IMR-90 (cell line): ENCODE results near the gene ID3. TPM values are rescaled to one million over a fixed set of nuclear protein-coding genes. Genes with fewer than 3 reads are reported as not detected.

Source experiments
- ATAC-seq: fragments of 200-7000 bp; cut with Tn5 transposase; 2 replicates; pipeline ENCODE4 v1.9.1; 2020; ENCODE audit warnings: low read depth, mild to moderate bottlenecking, moderate library complexity
- Bru-seq: library from RNA; stranded (reverse); fragments of 400-500 nt; gene quantifications from one replicate; lab custom pipeline; 2021; lab: Mats Ljungman, UMichigan
- BruChase-seq, 2 experiments: library from RNA; stranded (reverse); fragments of 400-500 nt; gene quantifications; one replicate each; lab custom pipeline; 2021; lab: Mats Ljungman, UMichigan
- BruUV-seq: library from RNA; stranded (reverse); fragments of 400-500 nt; replicated peaks from 2 replicates; lab custom pipeline; 2021; lab: Mats Ljungman, UMichigan
- CTCF ChIA-PET: fragments of 300-600 bp; formaldehyde crosslinking; extraction: SDS; loops from one replicate; lab custom pipeline; 2021; ENCODE audit warnings: antibody characterized with exemption; lab: Yijun Ruan, JAX
- POLR2A ChIA-PET: fragments of 300-600 bp; sonication (Branson Sonifier 250); formaldehyde crosslinking; loops from one replicate; lab custom pipeline; 2022; ENCODE audit warnings: antibody characterized with exemption; ENCODE audit not compliant: unreplicated experiment; lab: Charles Lee
- DNase-seq: peaks from one replicate; pipeline ENCODE4 v3.0.0; 2013
- H2AFZ ChIP-seq: replicated peaks from 2 replicates; pipeline ENCODE3; 2013; ENCODE audit warnings: low read length, mild to moderate bottlenecking; ENCODE audit not compliant: poor library complexity
- H2AK5ac ChIP-seq: 2 replicates; pipeline ENCODE4 v1.6.1; 2013; ENCODE audit warnings: low read depth, low read length, inconsistent platforms
- H2AK9ac ChIP-seq: replicated peaks from 2 replicates; pipeline ENCODE3; 2013; ENCODE audit warnings: mild to moderate bottlenecking, low read depth, low read length, moderate library complexity; ENCODE audit not compliant: poor library complexity
- H2BK120ac ChIP-seq: 2 replicates; pipeline ENCODE4 v1.6.1; 2013; ENCODE audit warnings: low read depth, low read length, inconsistent platforms
- H2BK15ac ChIP-seq: 3 replicates; pipeline ENCODE4 v1.6.1; 2013; ENCODE audit warnings: low read depth, low read length, inconsistent platforms
- H2BK20ac ChIP-seq: 2 replicates; pipeline ENCODE4 v1.6.1; 2013; ENCODE audit warnings: low read depth, mild to moderate bottlenecking, inconsistent platforms, low read length, moderate library complexity
- H2BK5ac ChIP-seq: 2 replicates; pipeline ENCODE4 v1.6.1; 2013; ENCODE audit warnings: mild to moderate bottlenecking, low read depth, low read length, inconsistent platforms; ENCODE audit not compliant: poor library complexity, severe bottlenecking
- H3K14ac ChIP-seq: replicated peaks from 2 replicates; pipeline ENCODE4 v1.6.1; 2013; ENCODE audit warnings: low read depth, low read length, inconsistent platforms
- H3K18ac ChIP-seq: 2 replicates; pipeline ENCODE4 v1.6.1; 2013; ENCODE audit warnings: low read depth, low read length, control low read depth
- H3K23ac ChIP-seq: 2 replicates; pipeline ENCODE4 v1.6.1; 2013; ENCODE audit warnings: low read depth, low read length, inconsistent platforms
- H3K27ac ChIP-seq: 2 replicates; pipeline ENCODE4 v1.5.1; 2013; ENCODE audit warnings: mild to moderate bottlenecking, control low read depth, low read length; ENCODE audit not compliant: insufficient read depth
- H3K27me3 ChIP-seq: 2 replicates; pipeline ENCODE4 v1.6.1; 2013; ENCODE audit warnings: low read length; ENCODE audit not compliant: control insufficient read depth, insufficient read depth
- H3K36me3 ChIP-seq: 2 replicates; pipeline ENCODE4 v1.6.1; 2013; ENCODE audit warnings: low read length, mixed read lengths; ENCODE audit not compliant: control insufficient read depth, insufficient read depth
- H3K4ac ChIP-seq: 2 replicates; pipeline ENCODE4 v1.6.1; 2013; ENCODE audit warnings: low read depth, low read length, inconsistent platforms
- H3K4me1 ChIP-seq: 2 replicates; pipeline ENCODE4 v1.6.1; 2013; ENCODE audit warnings: low read length, mixed read lengths; ENCODE audit not compliant: control insufficient read depth, insufficient read depth
- H3K4me2 ChIP-seq: 2 replicates; pipeline ENCODE4 v1.6.1; 2013; ENCODE audit warnings: low read depth, mild to moderate bottlenecking, control low read depth, low read length, moderate library complexity
- H3K4me3 ChIP-seq: 2 replicates; pipeline ENCODE4 v1.5.1; 2013; ENCODE audit warnings: low read depth, mild to moderate bottlenecking, control low read depth, low read length, moderate library complexity; ENCODE audit not compliant: insufficient read depth
- H3K56ac ChIP-seq: 2 replicates; pipeline ENCODE4 v1.6.1; 2013; ENCODE audit warnings: low read length, inconsistent platforms; ENCODE audit not compliant: insufficient read depth; ENCODE audit errors: extremely low read depth
- H3K79me1 ChIP-seq, 2 experiments: 2 replicates each; pipeline ENCODE4 v1.6.1; 2013; ENCODE audit warnings: low read length in 2 of 2, inconsistent platforms in 1 of 2, low read depth in 1 of 2
- H3K9ac ChIP-seq: 2 replicates; pipeline ENCODE4 v1.6.1; 2013; ENCODE audit warnings: low read depth, low read length, control low read depth
- H3K9me1 ChIP-seq: 2 replicates; pipeline ENCODE4 v1.6.1; 2013; ENCODE audit warnings: low read length, inconsistent platforms; ENCODE audit not compliant: insufficient read depth
- H3K9me3 ChIP-seq: 2 replicates; pipeline ENCODE4 v1.6.1; 2013; ENCODE audit warnings: low read length; ENCODE audit not compliant: control insufficient read depth, insufficient read depth
- H4K20me1 ChIP-seq: 2 replicates; pipeline ENCODE4 v1.6.1; 2013; ENCODE audit warnings: low read length, inconsistent platforms; ENCODE audit not compliant: insufficient read depth
- H4K5ac ChIP-seq: 2 replicates; pipeline ENCODE4 v1.6.1; 2013; ENCODE audit warnings: mild to moderate bottlenecking, low read depth, low read length, control low read depth
- H4K8ac ChIP-seq, 2 experiments: 2 replicates each; pipeline ENCODE4 v1.6.1; 2013; ENCODE audit warnings: low read depth in 2 of 2, low read length in 2 of 2, control low read depth in 1 of 2, inconsistent platforms in 1 of 2
- H4K91ac ChIP-seq: 2 replicates; pipeline ENCODE4 v1.6.1; 2013; ENCODE audit warnings: low read depth, low read length, inconsistent platforms; ENCODE audit not compliant: insufficient read depth
- CEBPB ChIP-seq: IDR thresholded peaks from 2 replicates; pipeline ENCODE4 v1.6.1; 2012; ENCODE audit warnings: low read depth, low read length, improper control_type of control experiment
- CHD1 ChIP-seq: IDR thresholded peaks from 2 replicates; pipeline ENCODE4 v1.6.1; 2012; ENCODE audit warnings: low read depth, low read length, improper control_type of control experiment
- FOS ChIP-seq: fragments of 150-350 bp; IDR thresholded peaks from 2 replicates; pipeline ENCODE4 v1.6.1; 2016; ENCODE audit warnings: low read depth, low read length
- MAFK ChIP-seq: IDR thresholded peaks from 2 replicates; pipeline ENCODE4 v1.6.1; 2012; ENCODE audit warnings: low read depth, low read length, improper control_type of control experiment
- MAZ ChIP-seq: IDR thresholded peaks from 2 replicates; pipeline ENCODE4 v1.6.1; 2012; ENCODE audit warnings: low read depth, mild to moderate bottlenecking, low read length, improper control_type of control experiment, moderate library complexity, borderline replicate concordance
- MXI1 ChIP-seq: IDR thresholded peaks from 2 replicates; pipeline ENCODE4 v1.6.1; 2012; ENCODE audit warnings: low read depth, mild to moderate bottlenecking, low read length, moderate library complexity, borderline replicate concordance
- NFE2L2 ChIP-seq: fragments of 150-350 bp; IDR thresholded peaks from 2 replicates; pipeline ENCODE4 v1.6.1; 2016; ENCODE audit warnings: low read depth, mild to moderate bottlenecking, low read length
- POLR2A ChIP-seq: IDR thresholded peaks from 2 replicates; pipeline ENCODE4 v1.6.1; 2012; ENCODE audit warnings: mild to moderate bottlenecking, low read depth, low read length
- RAD21 ChIP-seq: IDR thresholded peaks from 2 replicates; pipeline ENCODE4 v1.6.1; 2012; ENCODE audit warnings: low read length, improper control_type of control experiment
- RCOR1 ChIP-seq: IDR thresholded peaks from 2 replicates; pipeline ENCODE4 v1.6.1; 2012; ENCODE audit warnings: mild to moderate bottlenecking, low read length, improper control_type of control experiment; ENCODE audit not compliant: insufficient replicate concordance
- RFX5 ChIP-seq: IDR thresholded peaks from 2 replicates; pipeline ENCODE4 v1.8.0; 2012; ENCODE audit warnings: low read depth, mild to moderate bottlenecking, low read length, moderate library complexity
- SMC3 ChIP-seq: fragments of 150-350 bp; IDR thresholded peaks from 2 replicates; pipeline ENCODE4 v1.6.1; 2016; ENCODE audit warnings: low read depth, mild to moderate bottlenecking, antibody characterized with exemption, low read length, moderate library complexity
- WGBS, 2 experiments: methylation state at CpG; one replicate each; pipeline versions ENCODE4 v1.1.5 to v1.1.7; 2013; ENCODE audit warnings: missing lambda C conversion rate in 2 of 2; ENCODE audit not compliant: insufficient read length in 1 of 2; ENCODE audit errors: extremely low coverage in 2 of 2; 5-methylcytosine and 5-hydroxymethylcytosine counted together
- dilution Hi-C: fragments of 300-500 bp; cut with HindIII; formaldehyde crosslinking; loops from one replicate; pipeline ENCODE4 v1.14.3; 2018; ENCODE audit warnings: low sequenced_read_pairs; ENCODE audit not compliant: unreplicated experiment
- in situ Hi-C: fragments of 300-500 bp; cut with MboI; formaldehyde crosslinking; loops from 3 replicates; pipeline ENCODE4 v1.14.3; 2019; ENCODE audit warnings: low sequenced_read_pairs, inconsistent platforms, mixed read lengths
- intact Hi-C: fragments of 100-400 bp; cut with micrococcal nuclease; formaldehyde crosslinking; loops from 2 replicates; pipeline ENCODE4 v1.10.0; 2022
- long read RNA-seq: library from polyadenylated mRNA; unstranded; transcript quantifications from one replicate; pipeline ENCODE4 v2.0.0, GENCODE V29; 2021; ENCODE audit not compliant: unreplicated experiment
- polyA plus RNA-seq, 3 experiments: library from polyadenylated mRNA; depleted of rRNA; stranded (reverse); fragments of >200 nt; gene quantifications; 2 replicates each; pipeline ENCODE4 v1.2.3, GENCODE V29; 2012; ENCODE audit warnings: low replicate concordance in 1 of 3
- total RNA-seq: library from RNA; depleted of rRNA; stranded (reverse); fragments of >200 nt; gene quantifications from 2 replicates; pipeline ENCODE4 v1.2.3, GENCODE V29; 2012; rRNA removed
- TF ChIP-seq, protein P1 (sequence below): fragments of 150-350 bp; IDR thresholded peaks from 2 replicates; pipeline ENCODE4 v1.6.1; 2016; ENCODE audit warnings: low read depth, mild to moderate bottlenecking, low read length, moderate library complexity, borderline replicate concordance

ID3 gene
- total RNA-seq (109 and 171 TPM in 2 replicates), polyA plus RNA-seq (2012; rRNA removed) (304 and 385 TPM in 2 replicates), Bru-seq, nascent RNA (percentile 83 among the genes with signal in this experiment), BruChase-seq, experiment 1, labeled RNA remaining after a 6-hour chase (percentile 59 among the genes with signal in this experiment), BruChase-seq, experiment 2, labeled RNA remaining after a 2-hour chase (percentile 74 among the genes with signal in this experiment)
- polyA plus RNA-seq (2012; cell fraction: cytosol; rRNA removed) = 781 and 851 TPM in 2 replicates
- polyA plus RNA-seq (2012; cell fraction: nucleus; rRNA removed; ENCODE audit: low replicate concordance) = 1,444 and 1,599 TPM in 2 replicates
- long read RNA-seq, transcript ID3-201 (3 exons, 1,251 nt) = major isoform, 92 of 102 reads
- long read RNA-seq, partial matches to known transcripts = 0 of 102 reads
- long read RNA-seq, other reads (novel, unspliced or antisense) = 7 of 102 reads

DNA sequence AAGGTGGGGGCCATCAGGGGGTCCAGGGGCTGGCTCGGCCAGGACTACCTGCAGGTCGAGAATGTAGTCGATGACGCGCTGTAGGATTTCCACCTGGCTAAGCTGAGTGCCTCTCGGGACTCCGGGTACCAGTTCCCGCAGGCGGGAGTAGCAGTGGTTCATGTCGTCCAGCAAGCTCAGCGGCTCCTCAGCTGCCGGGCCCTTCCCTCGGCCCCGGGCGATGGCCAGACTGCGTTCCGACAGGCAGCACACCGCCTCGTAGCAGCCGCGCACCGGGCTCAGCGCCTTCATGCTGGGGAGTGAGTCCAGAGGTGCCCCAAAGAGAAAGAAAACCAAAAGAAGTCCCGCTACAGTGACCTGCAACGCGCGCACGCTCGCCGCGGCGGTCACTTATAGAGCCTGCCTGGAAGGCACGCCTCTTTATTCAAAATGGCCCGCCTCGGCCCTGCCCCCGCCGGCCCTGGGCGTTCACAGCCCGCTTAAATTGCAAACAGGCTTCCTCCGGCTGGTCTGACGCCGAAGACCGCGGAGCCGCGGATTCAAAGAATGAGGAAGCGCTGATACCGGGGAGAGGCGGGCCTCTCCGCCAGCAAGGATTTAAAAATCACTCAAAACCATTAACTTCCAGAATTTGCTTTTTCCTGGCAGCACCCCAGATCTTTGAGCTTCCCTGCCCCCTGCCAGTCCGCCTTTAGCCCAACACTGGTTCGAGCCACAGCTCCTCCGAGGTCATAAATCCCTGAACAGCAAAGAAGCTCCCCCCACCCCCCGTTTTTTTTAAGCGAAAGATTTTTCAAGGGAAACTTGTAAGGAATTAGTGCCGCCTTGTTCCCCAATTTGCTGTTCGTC is at the start of gene ID3:
ID3 (minus strand) TSS at position 366 of the 849 bp plus-strand sequence; CDS start at position 291, 75 bp downstream.
- POLR2A ChIA-PET = interaction anchor here (0.8 to 1.6 kb wide), 5 partner anchors 9 to 78 kb away, joined by 3 to 11 read pairs (median 5); no protein-coding TSS in a partner anchor
- Histone ChIP-seq H3K4me3 (peak within 1 kb of the TSS; percentile 76), H3K4ac (peak within 1 kb of the TSS; percentile 97), H2AFZ (peak within 1 kb of the TSS; percentile 82), H2BK20ac (peak within 1 kb of the TSS; percentile 97), H4K5ac (peak within 1 kb of the TSS; percentile 98), H3K14ac (peak within 1 kb of the TSS; percentile 97), H3K4me2 (peak within 1 kb of the TSS; percentile 82), H3K27me3 (no peaks in the 10 kb centered on the region), H3K18ac (peak within 1 kb of the TSS; percentile 84), H3K9me3 (no peaks in the 10 kb centered on the region), H3K4me1 (peaks cover 37% of the 10 kb centered on the region), H2BK15ac (peak within 1 kb of the TSS; percentile 99; the same call in 2 of the 3 replicates), H2BK120ac (peak within 1 kb of the TSS; percentile 98), H4K8ac (peak within 1 kb of the TSS; percentile 86 to 95), H4K91ac (peak within 1 kb of the TSS; percentile 99), H2BK5ac (peak within 1 kb of the TSS; percentile 92), H2AK9ac (peak within 1 kb of the TSS; percentile 79), H3K56ac (peak within 1 kb of the TSS; percentile 95), H4K20me1 (peaks cover 42% of the 10 kb centered on the region), H3K9me1 (peaks cover 12% of the 10 kb centered on the region), H2AK5ac (peak within 1 kb of the TSS; percentile 95), H3K23ac (peak within 1 kb of the TSS; percentile 99), H3K27ac (peak within 1 kb of the TSS; percentile 91), H3K9ac (peak within 1 kb of the TSS; percentile 99), H3K36me3 (peaks cover 16% of the 10 kb centered on the region), H3K79me1 (peaks cover 16 to 52% of the 10 kb centered on the region in 2 experiments; a peak in 3 of 4 replicates)
- intact Hi-C loops = loop anchor here (5.0 kb wide), 1 partner anchor 133 kb away; the partner anchor contains the start of gene RPL11
- BruUV-seq = TSS peak; percentile 98
- WGBS, 2 experiments = 1% methylated on average over 32 of the region's 57 CpGs; no CpG with 5 or more reads in 1 of the 2 experiments
- in situ Hi-C loops = no loop called here
- CTCF ChIA-PET = interaction anchor here (1.1 to 2.0 kb wide), 3 partner anchors 15 to 76 kb away, joined by 3 to 8 read pairs (median 4); no protein-coding TSS in a partner anchor
- dilution Hi-C loops = no loop called here
- DNase-seq (peak; percentile 96), ATAC-seq (peak; percentile 69)
- TF ChIP-seq POLR2A = peak; percentile 99
- TF ChIP-seq SMC3 = no peak; the same call in 1 of the 2 replicates
- no peak for TF ChIP-seq FOS
- TF ChIP-seq CEBPB = 0 out of 2 replicates have a peak, but pooled peaks have one; percentile 7
- TF ChIP-seq MAZ = peak; percentile 76; the same call in 1 of the 2 replicates
- TF ChIP-seq CHD1 = peak; percentile 97
- TF ChIP-seq, protein P1, sequence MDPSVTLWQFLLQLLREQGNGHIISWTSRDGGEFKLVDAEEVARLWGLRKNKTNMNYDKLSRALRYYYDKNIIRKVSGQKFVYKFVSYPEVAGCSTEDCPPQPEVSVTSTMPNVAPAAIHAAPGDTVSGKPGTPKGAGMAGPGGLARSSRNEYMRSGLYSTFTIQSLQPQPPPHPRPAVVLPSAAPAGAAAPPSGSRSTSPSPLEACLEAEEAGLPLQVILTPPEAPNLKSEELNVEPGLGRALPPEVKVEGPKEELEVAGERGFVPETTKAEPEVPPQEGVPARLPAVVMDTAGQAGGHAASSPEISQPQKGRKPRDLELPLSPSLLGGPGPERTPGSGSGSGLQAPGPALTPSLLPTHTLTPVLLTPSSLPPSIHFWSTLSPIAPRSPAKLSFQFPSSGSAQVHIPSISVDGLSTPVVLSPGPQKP = no peak
- TF ChIP-seq MAFK = no peak
- TF ChIP-seq NFE2L2 = peak; percentile 2; the same call in 1 of the 2 replicates
- no peak for TF ChIP-seq RCOR1
- TF ChIP-seq RFX5 = no peak
- TF ChIP-seq MXI1 = peak; percentile 95
- TF ChIP-seq RAD21 = no peak; the same call in none of the 2 replicates
